ENCODE results near the gene PIGP. TPM values are rescaled to one million over a fixed set of nuclear protein-coding genes. Genes with fewer than 3 reads are reported as not detected.

The PIGP gene
- total RNA-seq, 1 donor from 2014 or later, result 15.9 TPM

DNA sequence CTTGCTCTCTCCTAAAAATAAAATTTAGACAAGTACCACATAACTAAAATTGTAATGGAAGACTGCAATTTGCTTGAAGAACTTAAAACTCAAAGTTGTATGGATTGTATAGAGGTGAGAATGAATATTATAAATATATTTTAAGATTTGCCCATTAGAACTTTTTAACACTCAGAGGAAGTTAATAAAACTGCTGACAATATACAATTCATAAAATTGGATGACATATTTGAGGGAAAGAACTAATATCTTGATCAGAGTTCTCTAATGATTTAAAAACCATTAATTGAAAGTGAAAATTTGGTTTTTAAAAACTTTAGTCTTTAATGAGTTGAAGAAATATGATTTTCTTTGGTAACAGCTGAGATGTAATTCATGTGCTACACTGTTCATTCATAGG lies 21.1 kb upstream of the PIGP start:
- Histone ChIP-seq H3K27me3 (ENCODE audit: control insufficient read depth, insufficient read depth, low read length) (no peaks in the 10 kb centered on the region), H3K4me3 (ENCODE audit: low read depth, low read length) (no peak overlapping the region), H3K36me3 (ENCODE audit: control insufficient read depth, insufficient read depth, low read length) (peaks cover 2% of the 10 kb centered on the region)
- TF ChIP-seq, protein P1, sequence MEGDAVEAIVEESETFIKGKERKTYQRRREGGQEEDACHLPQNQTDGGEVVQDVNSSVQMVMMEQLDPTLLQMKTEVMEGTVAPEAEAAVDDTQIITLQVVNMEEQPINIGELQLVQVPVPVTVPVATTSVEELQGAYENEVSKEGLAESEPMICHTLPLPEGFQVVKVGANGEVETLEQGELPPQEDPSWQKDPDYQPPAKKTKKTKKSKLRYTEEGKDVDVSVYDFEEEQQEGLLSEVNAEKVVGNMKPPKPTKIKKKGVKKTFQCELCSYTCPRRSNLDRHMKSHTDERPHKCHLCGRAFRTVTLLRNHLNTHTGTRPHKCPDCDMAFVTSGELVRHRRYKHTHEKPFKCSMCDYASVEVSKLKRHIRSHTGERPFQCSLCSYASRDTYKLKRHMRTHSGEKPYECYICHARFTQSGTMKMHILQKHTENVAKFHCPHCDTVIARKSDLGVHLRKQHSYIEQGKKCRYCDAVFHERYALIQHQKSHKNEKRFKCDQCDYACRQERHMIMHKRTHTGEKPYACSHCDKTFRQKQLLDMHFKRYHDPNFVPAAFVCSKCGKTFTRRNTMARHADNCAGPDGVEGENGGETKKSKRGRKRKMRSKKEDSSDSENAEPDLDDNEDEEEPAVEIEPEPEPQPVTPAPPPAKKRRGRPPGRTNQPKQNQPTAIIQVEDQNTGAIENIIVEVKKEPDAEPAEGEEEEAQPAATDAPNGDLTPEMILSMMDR (IDR thresholded peaks at IDR 0.05; ENCODE audit: insufficient read depth, low read length, poor library complexity, severe bottlenecking), result no peak
- no peak for DNase-seq (ENCODE audit: low read depth)

DNA sequence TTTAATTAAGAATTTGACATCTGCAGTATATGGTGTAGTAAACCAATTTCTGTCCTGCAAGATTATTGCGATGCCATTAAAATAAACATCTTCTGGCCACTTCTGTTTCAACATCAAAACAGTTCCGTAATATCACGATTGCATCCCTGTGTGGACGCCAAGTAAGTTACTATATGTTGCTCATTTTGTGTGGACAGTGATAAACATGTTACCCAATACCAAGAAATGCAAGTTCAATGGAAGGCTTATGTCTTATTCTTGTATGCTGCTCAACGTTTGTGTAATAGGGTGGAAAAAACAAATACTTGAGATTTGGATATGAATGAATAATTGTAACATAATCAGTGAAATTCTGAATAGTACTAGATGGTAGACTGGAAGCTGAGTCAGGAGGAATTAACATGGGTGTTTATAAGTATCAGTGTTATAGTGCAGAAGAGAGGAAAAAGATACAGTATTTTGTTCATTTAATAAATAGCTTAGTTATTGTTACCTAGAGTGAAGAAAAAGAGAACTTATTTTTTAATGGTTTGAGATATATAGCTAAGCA lies 15.4 kb upstream of the PIGP start:
- no peaks in the 10 kb centered on the region for H3K27me3 ChIP-seq (ENCODE audit: control insufficient read depth, insufficient read depth, low read length)
- DNase-seq (ENCODE audit: low read depth), result no peak
- TF ChIP-seq, protein P1 (IDR thresholded peaks at IDR 0.05; ENCODE audit: insufficient read depth, low read length, poor library complexity, severe bottlenecking), result no peak
- no peak overlapping the region for H3K4me3 ChIP-seq (ENCODE audit: low read depth, low read length)
- no peaks in the 10 kb centered on the region for H3K36me3 ChIP-seq (ENCODE audit: control insufficient read depth, insufficient read depth, low read length)

DNA sequence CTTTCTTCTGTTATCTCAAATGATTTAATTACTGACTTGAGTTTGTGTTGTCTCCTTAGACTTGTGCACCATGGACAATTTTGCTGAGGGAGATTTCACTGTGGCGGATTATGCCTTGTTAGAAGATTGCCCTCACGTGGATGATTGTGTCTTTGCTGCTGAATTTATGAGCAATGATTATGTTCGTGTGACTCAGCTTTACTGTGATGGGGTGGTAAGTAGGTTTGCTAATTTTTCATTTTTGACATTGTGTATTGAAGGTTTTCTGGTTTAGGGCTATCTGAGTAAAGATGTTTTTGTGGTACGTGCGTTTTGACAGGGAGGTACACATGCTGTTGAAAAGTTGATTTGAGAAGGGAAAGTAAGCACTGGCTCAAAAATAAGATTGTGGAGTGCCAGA lies 14.3 kb upstream of the PIGP start:
- no peak for DNase-seq (ENCODE audit: low read depth)
- no peaks in the 10 kb centered on the region for H3K36me3 ChIP-seq (ENCODE audit: control insufficient read depth, insufficient read depth, low read length)
- no peaks in the 10 kb centered on the region for H3K27me3 ChIP-seq (ENCODE audit: control insufficient read depth, insufficient read depth, low read length)
- TF ChIP-seq, protein P1 (IDR thresholded peaks at IDR 0.05; ENCODE audit: insufficient read depth, low read length, poor library complexity, severe bottlenecking), result no peak
- H3K4me3 ChIP-seq (ENCODE audit: low read depth, low read length), result no peak overlapping the region

DNA sequence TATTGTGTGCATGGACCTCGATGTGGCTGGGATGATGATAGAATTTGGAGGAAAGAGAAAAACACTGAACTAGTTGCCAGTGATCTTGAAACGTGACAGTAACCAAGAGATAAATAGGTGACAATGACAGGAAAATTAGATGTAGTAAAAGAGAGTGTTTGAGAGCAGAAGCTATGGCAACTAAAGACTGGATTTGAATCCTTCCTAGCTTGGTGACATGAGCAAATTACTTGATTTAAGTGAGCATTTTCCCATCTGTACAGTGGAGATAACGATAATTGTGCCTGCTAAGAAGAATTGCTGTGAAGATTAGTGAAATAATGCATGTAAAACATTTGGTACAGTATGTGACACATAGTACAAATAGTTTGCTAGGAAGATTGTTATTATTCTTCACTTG lies 12.9 kb upstream of the PIGP start:
- no peak for DNase-seq (ENCODE audit: low read depth)
- no peaks in the 10 kb centered on the region for H3K36me3 ChIP-seq (ENCODE audit: control insufficient read depth, insufficient read depth, low read length)
- H3K4me3 ChIP-seq (ENCODE audit: low read depth, low read length), result no peak overlapping the region
- TF ChIP-seq, protein P1 (IDR thresholded peaks at IDR 0.05; ENCODE audit: insufficient read depth, low read length, poor library complexity, severe bottlenecking), result no peak
- no peaks in the 10 kb centered on the region for H3K27me3 ChIP-seq (ENCODE audit: control insufficient read depth, insufficient read depth, low read length)

DNA sequence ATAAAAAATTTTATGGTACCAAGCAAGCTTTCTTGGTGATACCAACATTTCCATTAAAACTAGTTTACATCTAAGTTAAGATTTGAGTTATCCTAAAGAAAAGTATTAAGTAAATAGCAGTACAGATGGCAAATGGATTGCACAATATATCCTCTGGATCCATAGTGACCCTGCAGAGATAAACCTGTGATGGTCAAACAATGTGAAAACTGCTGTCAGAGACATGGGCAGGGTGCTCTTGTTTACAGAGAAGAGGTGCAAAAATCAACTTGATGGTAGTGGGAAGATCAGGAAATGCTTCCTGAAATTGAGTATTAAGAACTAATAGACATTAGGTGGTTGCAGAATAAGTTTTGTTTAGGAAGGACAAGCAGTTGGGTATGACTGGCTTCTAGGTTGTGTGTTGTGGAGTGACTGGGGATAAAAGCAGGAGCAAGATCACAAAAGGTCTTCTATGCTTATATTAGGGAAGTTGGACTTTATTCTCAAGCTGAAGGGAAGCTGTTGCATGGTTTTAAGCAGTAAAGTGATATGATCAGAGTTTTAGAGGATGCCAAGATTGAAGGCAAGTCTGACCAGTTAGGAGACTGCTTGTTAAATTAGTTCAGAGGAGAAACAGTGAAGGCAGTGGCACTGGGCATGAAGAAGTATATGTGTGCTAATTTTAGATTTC lies 10.1 kb upstream of the PIGP start:
- H3K36me3 ChIP-seq (ENCODE audit: control insufficient read depth, insufficient read depth, low read length), result no peaks in the 10 kb centered on the region
- no peak for DNase-seq (ENCODE audit: low read depth)
- H3K27me3 ChIP-seq (ENCODE audit: control insufficient read depth, insufficient read depth, low read length), result no peaks in the 10 kb centered on the region
- H3K4me3 ChIP-seq (ENCODE audit: low read depth, low read length), result no peak overlapping the region
- TF ChIP-seq, protein P1 (IDR thresholded peaks at IDR 0.05; ENCODE audit: insufficient read depth, low read length, poor library complexity, severe bottlenecking), result no peak

DNA sequence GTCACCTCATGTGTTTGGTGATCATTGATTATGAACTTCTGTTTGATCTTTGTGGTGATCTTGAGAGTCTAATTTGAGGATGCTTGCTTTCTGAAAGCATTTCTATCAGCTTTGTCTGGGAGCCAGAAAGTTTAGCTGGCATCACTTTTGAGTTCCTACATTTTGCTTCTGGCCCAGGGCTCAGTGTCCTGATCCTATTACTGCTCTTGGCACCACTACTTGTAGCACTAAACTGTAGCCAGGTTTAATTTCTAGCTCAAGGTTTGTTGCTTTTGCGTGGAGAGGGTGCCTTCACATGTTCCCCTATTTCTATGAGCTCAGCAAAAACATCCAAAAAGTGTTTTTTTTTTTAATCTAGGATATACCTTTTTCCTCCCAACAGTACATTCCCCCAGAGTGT lies 9.5 kb upstream of the PIGP start:
- Histone ChIP-seq H3K36me3 (ENCODE audit: control insufficient read depth, insufficient read depth, low read length) (no peaks in the 10 kb centered on the region), H3K4me3 (ENCODE audit: low read depth, low read length) (no peak overlapping the region), H3K27me3 (ENCODE audit: control insufficient read depth, insufficient read depth, low read length) (no peaks in the 10 kb centered on the region)
- no peak for DNase-seq (ENCODE audit: low read depth)
- TF ChIP-seq, protein P1 (IDR thresholded peaks at IDR 0.05; ENCODE audit: insufficient read depth, low read length, poor library complexity, severe bottlenecking), result no peak
